GM20000 (cell line): ENCODE data around the gene GYS2.

Experiments
- DNase-seq: peaks from one replicate; pipeline ENCODE4 v3.0.0; 2012; ENCODE audit warnings: low spot score
- TF ChIP-seq, protein P1 (sequence below): IDR thresholded peaks from 2 replicates; pipeline ENCODE4 v1.5.1; 2012; ENCODE audit warnings: mild to moderate bottlenecking, control low read depth; ENCODE audit errors: extremely low read depth, missing control alignments

GYS2 gene

GRCh38 chr12:21547437-21547836 lies 57.2 kb downstream of the GYS2 start:
- TF ChIP-seq, protein P1, sequence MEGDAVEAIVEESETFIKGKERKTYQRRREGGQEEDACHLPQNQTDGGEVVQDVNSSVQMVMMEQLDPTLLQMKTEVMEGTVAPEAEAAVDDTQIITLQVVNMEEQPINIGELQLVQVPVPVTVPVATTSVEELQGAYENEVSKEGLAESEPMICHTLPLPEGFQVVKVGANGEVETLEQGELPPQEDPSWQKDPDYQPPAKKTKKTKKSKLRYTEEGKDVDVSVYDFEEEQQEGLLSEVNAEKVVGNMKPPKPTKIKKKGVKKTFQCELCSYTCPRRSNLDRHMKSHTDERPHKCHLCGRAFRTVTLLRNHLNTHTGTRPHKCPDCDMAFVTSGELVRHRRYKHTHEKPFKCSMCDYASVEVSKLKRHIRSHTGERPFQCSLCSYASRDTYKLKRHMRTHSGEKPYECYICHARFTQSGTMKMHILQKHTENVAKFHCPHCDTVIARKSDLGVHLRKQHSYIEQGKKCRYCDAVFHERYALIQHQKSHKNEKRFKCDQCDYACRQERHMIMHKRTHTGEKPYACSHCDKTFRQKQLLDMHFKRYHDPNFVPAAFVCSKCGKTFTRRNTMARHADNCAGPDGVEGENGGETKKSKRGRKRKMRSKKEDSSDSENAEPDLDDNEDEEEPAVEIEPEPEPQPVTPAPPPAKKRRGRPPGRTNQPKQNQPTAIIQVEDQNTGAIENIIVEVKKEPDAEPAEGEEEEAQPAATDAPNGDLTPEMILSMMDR, result no peak

DNA sequence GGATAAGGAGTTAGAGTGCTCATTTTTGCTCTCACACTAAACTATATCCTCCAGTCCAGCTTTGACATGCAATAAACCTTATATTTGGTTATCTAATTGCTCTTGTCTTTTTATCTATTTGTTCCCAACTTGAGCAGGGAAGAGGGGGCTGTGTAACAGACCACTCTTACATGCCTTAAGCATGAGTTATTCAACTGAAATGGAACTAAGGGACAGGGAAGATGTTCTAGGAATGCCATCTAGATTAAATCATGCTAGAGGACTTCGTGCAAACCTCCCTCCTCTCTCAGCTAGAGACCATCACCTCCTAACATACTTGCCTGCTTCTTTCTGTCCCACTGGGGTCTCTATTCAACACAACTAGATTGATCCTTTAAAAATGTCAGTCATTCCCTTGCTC lies 57.9 kb downstream of the GYS2 start:
- DNase-seq, result no peak
- TF ChIP-seq, protein P1, result no peak

More at GRCh38 chr12:21547437-21547836, 57.2 kb downstream of the GYS2 start:
- no peak for DNase-seq

DNA sequence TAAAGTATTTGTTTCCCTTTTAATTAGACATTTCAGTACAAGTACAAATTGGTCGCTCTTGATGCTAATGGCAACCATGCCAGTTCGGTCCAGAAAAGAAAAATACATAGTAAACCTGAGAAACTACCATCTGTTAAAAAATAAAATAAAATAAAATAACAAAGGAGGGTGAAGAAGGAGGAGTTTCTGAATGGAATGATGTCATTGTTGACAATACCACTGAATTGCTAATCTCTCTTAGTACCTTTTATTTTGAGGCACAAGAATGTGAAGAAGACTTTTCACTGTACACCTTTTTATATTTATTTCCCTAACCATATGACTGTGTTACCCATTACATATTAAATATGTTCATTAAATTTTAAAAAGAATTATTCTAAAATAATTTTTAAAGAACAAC lies 59.1 kb downstream of the GYS2 start:
- TF ChIP-seq, protein P1, result no peak

GRCh38 chr12:21543151-21543550 lies 61.5 kb downstream of the GYS2 start:
- TF ChIP-seq, protein P1, result no peak
- DNase-seq, result no peak

More for the DNA sequence above, 59.1 kb downstream of the GYS2 start:
- no peak for DNase-seq

DNA sequence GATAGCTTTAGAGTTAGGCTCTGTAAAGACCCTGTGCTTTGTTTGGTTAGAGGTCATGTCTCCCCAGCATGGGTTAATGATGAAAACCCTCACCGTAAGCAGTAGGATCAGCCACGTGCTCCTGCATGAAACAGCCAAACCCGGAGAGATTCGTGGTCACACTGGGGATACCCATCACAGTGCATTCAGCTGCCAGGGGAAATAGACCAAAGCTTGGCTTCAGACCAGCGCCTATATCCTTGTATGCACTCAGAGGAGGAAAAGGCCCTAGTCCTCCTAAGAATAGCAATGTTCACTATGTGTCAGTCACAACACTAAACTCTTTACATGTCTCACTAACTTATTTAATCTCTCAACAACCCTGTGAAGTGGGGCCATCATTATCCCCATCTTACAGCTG lies 62.2 kb downstream of the GYS2 start:
- TF ChIP-seq, protein P1, result no peak
- no peak for DNase-seq

- TF ChIP-seq, protein P1, result no peak
- DNase-seq, result no peak
Observed at GRCh38 chr12:21541773-21542172, 62.9 kb downstream of the GYS2 start.

- TF ChIP-seq, protein P1, result no peak
- DNase-seq, result no peak
Observed at GRCh38 chr12:21539797-21540196, 64.8 kb downstream of the GYS2 start.
